HFFc6 (cell line): ENCODE results near the gene SPRR1A. TPM values are rescaled to one million over a fixed set of nuclear protein-coding genes. Genes with fewer than 3 reads are reported as not detected.

Source experiments
- DNase-seq: peaks from one replicate; pipeline ENCODE4 v3.0.0-alpha.2; 2018
- H3K27ac Mint-ChIP-seq: 2 replicates; pipeline ENCODE4 v1.8.0; 2020; ENCODE audit warnings: mild to moderate bottlenecking, mixed read lengths
- H3K27me3 Mint-ChIP-seq: 2 replicates; pipeline ENCODE4 v1.8.0; 2021; ENCODE audit warnings: mild to moderate bottlenecking, moderate library complexity, mixed read lengths; ENCODE audit not compliant: insufficient read depth
- H3K36me3 Mint-ChIP-seq: 2 replicates; pipeline ENCODE4 v1.8.0; 2021; ENCODE audit warnings: low read depth, mixed read lengths
- H3K4me1 Mint-ChIP-seq: 2 replicates; pipeline ENCODE4 v1.8.0; 2020; ENCODE audit warnings: low read depth, mixed read lengths
- H3K4me3 Mint-ChIP-seq: 2 replicates; pipeline ENCODE4 v1.8.0; 2020; ENCODE audit warnings: mild to moderate bottlenecking, moderate library complexity, mixed read lengths
- H3K9me3 Mint-ChIP-seq: 2 replicates; pipeline ENCODE4 v1.8.0; 2020; ENCODE audit warnings: mild to moderate bottlenecking, mixed read lengths
- CTCF ChIP-seq: fragments of 200-600 bp; sonication (generic); IDR thresholded peaks from 2 replicates; pipeline ENCODE4 v1.5.0; 2021; ENCODE audit warnings: antibody characterized with exemption, mild to moderate bottlenecking
- total RNA-seq, 6 experiments: library from RNA; stranded (reverse); fragmentation: NEBNext Ultra II Directional; extraction: Animal tissue kit (Norgen Biotek cat#: 25700); gene quantifications; 2 replicates in 1 of 6; 3 replicates in 5 of 6; pipeline ENCODE4 v1.2.3, GENCODE V29; 2021

The SPRR1A gene
- total RNA-seq, 6 experiments from 2014 or later: not detected

GRCh38 chr1:152946651-152947256, 37.1 kb upstream of the SPRR1A start, which contains the start of gene SPRR5:
TSS of gene SPRR5 (plus strand) at chr1:152947206. CDS start at chr1:152948555, 1,349 bp downstream.
- Mint-ChIP-seq H3K36me3 (no peaks in the 10 kb centered on the region), H3K9me3 (peaks cover 4% of the 10 kb centered on the region)
- no peak for DNase-seq

GRCh38 chr1:152951711-152952110, 32.2 kb upstream of the SPRR1A start:
- Mint-ChIP-seq H3K4me1 (peaks cover 4% of the 10 kb centered on the region; the same call in 1 of the 2 replicates), H3K4me3 (no peak overlapping the region), H3K9me3 (peaks cover 14% of the 10 kb centered on the region), H3K27ac (no peak overlapping the region), H3K27me3 (peaks cover 5% of the 10 kb centered on the region), H3K36me3 (no peaks in the 10 kb centered on the region)
- no peak for TF ChIP-seq CTCF
- no peak for DNase-seq

More at GRCh38 chr1:152946651-152947256, 37.1 kb upstream of the SPRR1A start, which contains the start of gene SPRR5:
- H3K4me1 Mint-ChIP-seq: no peaks in the 10 kb centered on the region
- H3K4me3 Mint-ChIP-seq: no peak within 1 kb of the TSS
- TF ChIP-seq CTCF: no peak
- H3K27ac Mint-ChIP-seq: no peak within 1 kb of the TSS
- no peaks in the 10 kb centered on the region; the same call in none of the 2 replicates for H3K27me3 Mint-ChIP-seq

- H3K4me1 Mint-ChIP-seq: peaks cover 4% of the 10 kb centered on the region; the same call in 1 of the 2 replicates
- peaks cover 10% of the 10 kb centered on the region for H3K9me3 Mint-ChIP-seq
- no peaks in the 10 kb centered on the region for H3K36me3 Mint-ChIP-seq
- peaks cover 5% of the 10 kb centered on the region for H3K27me3 Mint-ChIP-seq
- DNase-seq: no peak
- TF ChIP-seq CTCF: no peak
- H3K4me3 Mint-ChIP-seq: no peak overlapping the region
- H3K27ac Mint-ChIP-seq: no peak overlapping the region
These were observed 30.1 kb upstream of the SPRR1A start for GRCh38 chr1:152953761-152954160.

- DNase-seq: no peak
- peaks cover 4% of the 10 kb centered on the region; the same call in 1 of the 2 replicates for H3K4me1 Mint-ChIP-seq
- H3K27ac Mint-ChIP-seq: no peak overlapping the region
- H3K36me3 Mint-ChIP-seq: no peaks in the 10 kb centered on the region
- TF ChIP-seq CTCF: no peak
- H3K27me3 Mint-ChIP-seq: peaks cover 5% of the 10 kb centered on the region; the same call in 1 of the 2 replicates
- H3K4me3 Mint-ChIP-seq: no peak overlapping the region
- peaks cover 10% of the 10 kb centered on the region for H3K9me3 Mint-ChIP-seq
These were observed 29.4 kb upstream of the SPRR1A start for GRCh38 chr1:152954436-152954835.

- Mint-ChIP-seq H3K9me3 (peaks cover 6% of the 10 kb centered on the region), H3K27me3 (peaks cover 4% of the 10 kb centered on the region), H3K27ac (no peak overlapping the region), H3K36me3 (no peaks in the 10 kb centered on the region), H3K4me3 (no peak overlapping the region), H3K4me1 (peaks cover 4% of the 10 kb centered on the region; the same call in 1 of the 2 replicates)
- no peak for TF ChIP-seq CTCF
- no peak for DNase-seq
These were observed 26.3 kb upstream of the SPRR1A start for GRCh38 chr1:152957561-152957960.
